Heart left ventricle (tissue), 16 donors: ENCODE data around the gene CWC27. TPM values are rescaled to one million over a fixed set of nuclear protein-coding genes. Genes with fewer than 3 reads are reported as not detected.

Experiments
- ATAC-seq, 4 donors: fragments of 200-7000 bp; cut with Tn5 transposase; one replicate each; pipeline ENCODE4 v1.9.1; 2020 to 2022; ENCODE audit warnings: moderate library complexity in 4 of 4, mild to moderate bottlenecking in 3 of 4, moderate number of reproducible peaks in 1 of 4
- DNase-seq, 5 donors: peaks; one replicate each; pipeline ENCODE4 v3.0.0-alpha.2; 2020
- H3K27ac ChIP-seq, 12 donors: fragments of 200-600 bp; sonication (generic) in 4 of 12; one replicate each; pipeline versions ENCODE4 v1.5.0 to v1.8.0; 2016 to 2022; ENCODE audit warnings: mild to moderate bottlenecking in 2 of 12
- H3K27me3 ChIP-seq, 9 donors: fragments of 200-600 bp; sonication (generic) in 2 of 9; one replicate each; pipeline versions ENCODE4 v1.5.1 to v1.8.0; 2016 to 2022; ENCODE audit warnings: mild to moderate bottlenecking in 3 of 9
- H3K36me3 ChIP-seq, 9 donors: fragments of 200-600 bp; sonication (generic) in 2 of 9; one replicate each; pipeline versions ENCODE4 v1.5.0 to v1.8.0; 2018 to 2022; ENCODE audit warnings: mild to moderate bottlenecking in 2 of 9
- H3K4me1 ChIP-seq, 12 donors: fragments of 200-600 bp; sonication (generic) in 4 of 12; one replicate each; pipeline versions ENCODE4 v1.5.0 to v1.8.0; 2016 to 2022; ENCODE audit warnings: mild to moderate bottlenecking in 3 of 12
- H3K4me3 ChIP-seq, 12 donors: fragments of 200-600 bp; sonication (generic) in 4 of 12; one replicate each; pipeline versions ENCODE4 v1.5.0 to v1.8.0; 2017 to 2022; ENCODE audit warnings: mild to moderate bottlenecking in 9 of 12, moderate library complexity in 4 of 12
- H3K9me3 ChIP-seq, 12 donors: fragments of 200-600 bp; sonication (generic) in 4 of 12; one replicate each; pipeline versions ENCODE4 v1.5.0 to v1.8.0; 2016 to 2022; ENCODE audit warnings: mild to moderate bottlenecking in 1 of 12
- CTCF ChIP-seq, 12 donors: fragments of 200-600 bp; sonication (generic) in 4 of 12; IDR thresholded peaks; one replicate each; pipeline versions ENCODE4 v1.5.0 to v1.8.0; 2018 to 2022; ENCODE audit warnings: antibody characterized with exemption in 12 of 12, mild to moderate bottlenecking in 5 of 12
- POLR2A ChIP-seq, 2 donors: fragments of 450-650 bp; IDR thresholded peaks; one replicate each; pipeline ENCODE4 v1.6.1; 2017; ENCODE audit warnings: antibody characterized with exemption in 2 of 2, mild to moderate bottlenecking in 2 of 2, moderate library complexity in 2 of 2
- WGBS, 4 donors: extraction: QIAGEN DNeasy Blood & Tissue Kit in 2 of 4; methylation state at CpG; one replicate each; pipeline versions ENCODE4 v1.1.5 to v1.1.7; 2013 to 2018; 5-methylcytosine and 5-hydroxymethylcytosine counted together
- intact Hi-C, 10 donors: fragments of 100-400 bp; cut with DNase I; formaldehyde crosslinking; loops; one replicate each; pipeline versions ENCODE4 v1.11.1 to v1.14.2; 2022
- polyA plus RNA-seq, 2 donors: library from polyadenylated mRNA; stranded (reverse); fragments of 200-250 nt; gene quantifications; one replicate each; pipeline ENCODE4 v1.2.3, GENCODE V29; 2013
- total RNA-seq, 9 donors: library from RNA; depleted of rRNA in 2 of 9; stranded (reverse); fragments of >200 nt in 2 of 9; fragmentation: NEBNext Ultra II Directional in 3 of 9; extraction: Animal tissue kit (Norgen Biotek cat#: 25700) in 3 of 9; gene quantifications; one replicate each; pipeline versions ENCODE4 v1.1.0 to v1.2.4, GENCODE V29; 2016 to 2023
- donor health status: ischemic (EF 13 %, LVEDD 7.1; RV severe dilation, severe dysfunction).
- donor health status: healthy with polysubstance abuse.
- donor health status: DM: no; HTN: yes; CAD: no.
- donor health status: DM: no; HTN: no; CAD: no.
- donor health status: ischemic (EF 25% LVEDD 6.9; RV normal size, moderate dysfunction).
- donor health status: ischemic (EF 25% LVEDD 5.7; RV mildly dilated, moderate dysfunction).
- donor health status: healthy.
- donor health status: DM: yes; HTN: yes; CAD: no.
- donor health status: ischemic (EF 35%, LVEDD 5.7; RV mildly dilated, moderate dysfunction).
- donor health status: nonischemic (EF 11% LVEDD 7.7; RV severe dilation, severe dysfunction).
- donor health status: DM: yes; HTN: yes; CAD: no.
- donor health status: PGD.
- donor health status: ischemic (EF 29% LVEDD 5.4; RV normal size, mild dysfunction).
- donor health status: nonischemic (EF 23%, LVEDD 6.1; RV moderate dilation, normal function).

The CWC27 gene
- total and polyA plus RNA-seq, 11 donors, result 10.7 to 33.3 (median 23.5) TPM

- no peak overlapping the region for H3K27ac ChIP-seq
- TF ChIP-seq CTCF (IDR thresholded peaks at IDR 0.05) (no peak), POLR2A (IDR thresholded peaks at IDR 0.05) (no peak)
- no peaks in the 10 kb centered on the region for H3K27me3 ChIP-seq
- ATAC-seq (no peak), DNase-seq (no peak)
- no peaks in the 10 kb centered on the region for H3K9me3 ChIP-seq
- H3K36me3 ChIP-seq, result peaks cover 0 to 35% (median 28%) of the 10 kb centered on the region in 9 donors
- H3K4me1 ChIP-seq, result peaks cover 0 to 9% (median 0%) of the 10 kb centered on the region in 12 donors
- WGBS, 4 donors, result 82 to 97% (median 94%) methylated on average over 1 of the region's 1 CpG
- H3K4me3 ChIP-seq, result no peak overlapping the region
- intact Hi-C loops, result no loop called here
Measured at GRCh38 chr5:64742411-64742810, 26.3 kb upstream of the CWC27 start.

GRCh38 chr5:64742821-64743220 is 25.9 kb upstream of the CWC27 start:
- intact Hi-C loops, result no loop called here
- Histone ChIP-seq H3K4me1 (peaks cover 0 to 9% (median 0%) of the 10 kb centered on the region in 12 donors), H3K27me3 (no peaks in the 10 kb centered on the region), H3K4me3 (no peak overlapping the region), H3K36me3 (peaks cover 0 to 35% (median 30%) of the 10 kb centered on the region in 9 donors), H3K27ac (no peak overlapping the region), H3K9me3 (no peaks in the 10 kb centered on the region)
- ATAC-seq (no peak), DNase-seq (no peak)
- no peak for TF ChIP-seq POLR2A (IDR thresholded peaks at IDR 0.05)
- no peak for TF ChIP-seq CTCF (IDR thresholded peaks at IDR 0.05)

- Histone ChIP-seq H3K27me3 (no peaks in the 10 kb centered on the region), H3K36me3 (peaks cover 0 to 17% (median 11%) of the 10 kb centered on the region in 9 donors), H3K27ac (no peak overlapping the region), H3K4me1 (peaks cover 0 to 9% (median 0%) of the 10 kb centered on the region in 12 donors), H3K9me3 (no peaks in the 10 kb centered on the region), H3K4me3 (no peak overlapping the region)
- TF ChIP-seq POLR2A (IDR thresholded peaks at IDR 0.05) (no peak), CTCF (IDR thresholded peaks at IDR 0.05) (no peak)
- ATAC-seq, result no peak
- intact Hi-C loops, result no loop called here
- 92 to 100% (median 98%) methylated on average over 1 of the region's 1 CpG for WGBS, 4 donors
- DNase-seq, result no peak
Measured at GRCh38 chr5:64744914-64745313, 23.8 kb upstream of the CWC27 start.

DNA sequence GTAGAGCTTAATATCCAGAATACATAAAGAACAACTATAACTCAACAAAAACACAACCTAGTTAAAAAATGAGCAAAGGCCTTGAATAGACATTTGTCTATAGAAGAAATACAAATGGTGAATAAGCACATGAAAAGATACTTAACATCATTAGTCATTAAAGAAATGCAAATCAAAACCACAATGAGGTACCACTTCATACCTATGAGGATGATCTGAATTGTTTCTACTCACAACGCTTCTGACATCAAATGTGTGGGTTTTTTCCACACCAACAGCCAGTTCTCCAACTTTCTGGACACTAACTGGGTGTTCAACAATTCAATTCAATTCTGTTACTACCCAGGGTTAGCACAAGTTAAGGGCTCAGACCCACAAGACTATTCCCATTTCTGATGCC is 22.3 kb upstream of the CWC27 start:
- H3K36me3 ChIP-seq, result peaks cover 0 to 5% (median 0%) of the 10 kb centered on the region in 9 donors
- H3K9me3 ChIP-seq, result no peaks in the 10 kb centered on the region
- intact Hi-C loops, result no loop called here
- WGBS, 4 donors, result 94 to 100% (median 96%) methylated on average over 1 of the region's 1 CpG
- no peak for DNase-seq
- TF ChIP-seq POLR2A (IDR thresholded peaks at IDR 0.05), result no peak
- TF ChIP-seq CTCF (IDR thresholded peaks at IDR 0.05), result no peak
- H3K4me3 ChIP-seq, result no peak overlapping the region
- no peaks in the 10 kb centered on the region for H3K27me3 ChIP-seq
- no peak for ATAC-seq
- peaks cover 0 to 9% (median 0%) of the 10 kb centered on the region in 12 donors for H3K4me1 ChIP-seq
- no peak overlapping the region for H3K27ac ChIP-seq
